Measurements from ENCODE around the gene BAIAP2L2.

DNA sequence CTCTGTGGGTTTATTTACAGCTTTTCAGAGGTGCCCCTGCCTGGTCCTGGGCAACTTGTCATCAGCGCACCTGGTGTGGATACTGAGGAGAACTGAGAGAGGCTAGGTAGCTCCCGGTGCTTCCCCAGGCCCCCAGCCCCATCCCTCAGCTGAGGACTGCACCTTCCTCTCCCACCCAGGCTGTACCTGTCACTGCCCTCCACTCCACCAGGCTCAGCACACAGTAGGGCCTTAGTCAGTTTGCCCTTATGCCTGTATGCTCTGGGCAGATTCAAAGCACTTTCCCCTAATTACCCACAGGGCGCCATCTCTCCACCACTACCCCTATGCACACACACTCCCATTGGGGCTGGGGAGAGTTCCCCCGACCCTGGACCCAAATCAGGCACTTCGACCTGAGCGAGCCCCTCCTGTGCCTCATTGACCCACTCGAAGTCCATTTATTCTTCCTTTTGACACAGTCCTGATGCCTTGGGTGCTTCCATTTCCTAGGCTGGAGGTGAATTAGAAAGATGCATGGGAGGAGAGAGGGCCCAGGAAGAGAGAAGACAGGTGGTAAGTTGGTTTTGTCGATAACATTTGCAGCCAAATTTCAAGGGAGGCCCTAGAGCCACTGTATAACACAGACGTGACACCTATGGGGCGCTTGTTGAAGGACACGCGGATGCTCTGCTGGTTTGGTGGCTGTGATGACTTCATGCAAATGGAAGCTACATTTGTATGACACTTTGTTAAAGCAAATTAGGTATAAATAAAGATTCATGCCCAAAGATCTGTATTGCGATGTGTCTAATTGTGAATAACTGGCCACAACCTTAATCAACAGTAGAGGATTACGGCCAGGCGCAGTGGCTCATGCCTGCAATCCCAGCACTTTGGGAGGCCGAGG, 67.1 kb downstream of the BAIAP2L2 start:
- TF ChIP-seq, protein P1, sequence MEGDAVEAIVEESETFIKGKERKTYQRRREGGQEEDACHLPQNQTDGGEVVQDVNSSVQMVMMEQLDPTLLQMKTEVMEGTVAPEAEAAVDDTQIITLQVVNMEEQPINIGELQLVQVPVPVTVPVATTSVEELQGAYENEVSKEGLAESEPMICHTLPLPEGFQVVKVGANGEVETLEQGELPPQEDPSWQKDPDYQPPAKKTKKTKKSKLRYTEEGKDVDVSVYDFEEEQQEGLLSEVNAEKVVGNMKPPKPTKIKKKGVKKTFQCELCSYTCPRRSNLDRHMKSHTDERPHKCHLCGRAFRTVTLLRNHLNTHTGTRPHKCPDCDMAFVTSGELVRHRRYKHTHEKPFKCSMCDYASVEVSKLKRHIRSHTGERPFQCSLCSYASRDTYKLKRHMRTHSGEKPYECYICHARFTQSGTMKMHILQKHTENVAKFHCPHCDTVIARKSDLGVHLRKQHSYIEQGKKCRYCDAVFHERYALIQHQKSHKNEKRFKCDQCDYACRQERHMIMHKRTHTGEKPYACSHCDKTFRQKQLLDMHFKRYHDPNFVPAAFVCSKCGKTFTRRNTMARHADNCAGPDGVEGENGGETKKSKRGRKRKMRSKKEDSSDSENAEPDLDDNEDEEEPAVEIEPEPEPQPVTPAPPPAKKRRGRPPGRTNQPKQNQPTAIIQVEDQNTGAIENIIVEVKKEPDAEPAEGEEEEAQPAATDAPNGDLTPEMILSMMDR (IDR thresholded peaks at IDR 0.05) = no peak
- no peak for TF ChIP-seq POLR2A (IDR thresholded peaks at IDR 0.05)
